ENCODE data around the gene UFSP2.
A peak's percentile ranks its signal among the peaks of the same experiment; 100 is the strongest.

The UFSP2 gene

GRCh38 chr4:185424905-185425646 is 688 bp downstream of the UFSP2 start:
- DNase-seq (ENCODE audit: low spot score), result no peak

- peak; percentile 20 for DNase-seq (ENCODE audit: low spot score)
Measured at GRCh38 chr4:185421366-185422124, 4.2 kb downstream of the UFSP2 start.

- DNase-seq (ENCODE audit: low spot score), result no peak
Measured at GRCh38 chr4:185416955-185417354, 8.8 kb downstream of the UFSP2 start.

- DNase-seq (ENCODE audit: low spot score), result no peak
Measured at GRCh38 chr4:185412412-185412811, 13.4 kb downstream of the UFSP2 start.

GRCh38 chr4:185411849-185412248 is 13.9 kb downstream of the UFSP2 start:
- no peak for DNase-seq (ENCODE audit: low spot score)

- no peak for DNase-seq (ENCODE audit: low spot score)
Measured at GRCh38 chr4:185408432-185408831, 17.3 kb downstream of the UFSP2 start.

- DNase-seq (ENCODE audit: low spot score), result no peak
Measured at GRCh38 chr4:185405296-185405999, 20.3 kb downstream of the UFSP2 start.

GRCh38 chr4:185404031-185404430 is 21.7 kb downstream of the UFSP2 start:
- DNase-seq (ENCODE audit: low spot score), result no peak

- DNase-seq (ENCODE audit: low spot score), result no peak
Measured at GRCh38 chr4:185399466-185399865, 26.3 kb downstream of the UFSP2 start.

- no peak for DNase-seq (ENCODE audit: low spot score)
Measured at GRCh38 chr4:185398618-185399017, 27.1 kb downstream of the UFSP2 start.

- peak; percentile 27 for DNase-seq (ENCODE audit: low spot score)
Measured at GRCh38 chr4:185396724-185397385, 28.9 kb downstream of the UFSP2 start, which contains the start of gene ANKRD37. TSS of gene ANKRD37 (plus strand) at chr4:185396841. CDS start at chr4:185396924, 83 bp downstream.

GRCh38 chr4:185395956-185396723 is 29.6 kb downstream of the UFSP2 start:
- peak; percentile 100 for DNase-seq (ENCODE audit: low spot score)

GRCh38 chr4:185395238-185395955 is 30.4 kb downstream of the UFSP2 start, which contains the start of gene LRP2BP:
TSS of gene LRP2BP (minus strand) at chr4:185395924. CDS start at chr4:185378186, 17,738 bp downstream.
- no peak for DNase-seq (ENCODE audit: low spot score)

- no peak for DNase-seq (ENCODE audit: low spot score)
Measured at GRCh38 chr4:185394568-185395237, 31.1 kb downstream of the UFSP2 start.

- no peak for DNase-seq (ENCODE audit: low spot score)
Measured at GRCh38 chr4:185392156-185392555, 33.6 kb downstream of the UFSP2 start.

- DNase-seq (ENCODE audit: low spot score), result no peak
Measured at GRCh38 chr4:185390941-185391340, 34.8 kb downstream of the UFSP2 start.

GRCh38 chr4:185387957-185388356 is 37.8 kb downstream of the UFSP2 start:
- DNase-seq (ENCODE audit: low spot score), result no peak

- no peak for DNase-seq (ENCODE audit: low spot score)
Measured at GRCh38 chr4:185384930-185385331, 40.8 kb downstream of the UFSP2 start.

GRCh38 chr4:185384061-185384460 is 41.7 kb downstream of the UFSP2 start:
- DNase-seq (ENCODE audit: low spot score), result no peak

GRCh38 chr4:185383451-185383850 is 42.3 kb downstream of the UFSP2 start:
- no peak for DNase-seq (ENCODE audit: low spot score)
